Measurements from ENCODE around the gene DACT1. TPM values are rescaled to one million over a fixed set of nuclear protein-coding genes. Genes with fewer than 3 reads are reported as not detected.

The DACT1 gene
- total RNA-seq, 1 donor from 2014 or later, result 3.7 TPM

Other genes starting within 250 kb of the DACT1 start
- not detected for gene TOMM20L, start 242.0 kb upstream of the DACT1 start, total RNA-seq
- gene TIMM9, start 210.4 kb upstream of the DACT1 start, total RNA-seq, result 41.8 TPM
- gene KIAA0586, start 210.2 kb upstream of the DACT1 start, total RNA-seq, result 13.3 TPM

Measured in mesenteric fat pad (tissue), 1 donor.